Esophagus muscularis mucosa (tissue), 4 donors: ENCODE data around the gene OR13A1.

Source experiments
- EP300 ChIP-seq: sonication (generic); formaldehyde crosslinking; IDR thresholded peaks from one replicate; pipeline ENCODE4 v1.6.1; 2017; ENCODE audit warnings: antibody characterized with exemption
- POLR2A ChIP-seq: fragments of 450-650 bp; IDR thresholded peaks from one replicate; pipeline ENCODE4 v1.6.1; 2017; ENCODE audit warnings: antibody characterized with exemption, moderate library complexity, mild to moderate bottlenecking, low read depth
- POLR2AphosphoS5 ChIP-seq, 2 donors: sonication (generic); formaldehyde crosslinking; IDR thresholded peaks; one replicate each; pipeline ENCODE4 v1.6.1; 2017; ENCODE audit warnings: antibody characterized with exemption in 2 of 2
- TF ChIP-seq, protein P1 (sequence below), 3 experiments: fragments of 200-600 bp in 2 of 3; fragments of 450-650 bp in 1 of 3; sonication (generic) in 2 of 3; IDR thresholded peaks; one replicate each; pipeline ENCODE4 v1.5.1; 2017 to 2019; ENCODE audit warnings: antibody characterized with exemption in 3 of 3, mild to moderate bottlenecking in 2 of 3, moderate library complexity in 1 of 3

- TF ChIP-seq POLR2A (no peak), EP300 (no peak), POLR2AphosphoS5 (IDR thresholded peaks at IDR 0.05) (no peak)
- TF ChIP-seq, protein P1, sequence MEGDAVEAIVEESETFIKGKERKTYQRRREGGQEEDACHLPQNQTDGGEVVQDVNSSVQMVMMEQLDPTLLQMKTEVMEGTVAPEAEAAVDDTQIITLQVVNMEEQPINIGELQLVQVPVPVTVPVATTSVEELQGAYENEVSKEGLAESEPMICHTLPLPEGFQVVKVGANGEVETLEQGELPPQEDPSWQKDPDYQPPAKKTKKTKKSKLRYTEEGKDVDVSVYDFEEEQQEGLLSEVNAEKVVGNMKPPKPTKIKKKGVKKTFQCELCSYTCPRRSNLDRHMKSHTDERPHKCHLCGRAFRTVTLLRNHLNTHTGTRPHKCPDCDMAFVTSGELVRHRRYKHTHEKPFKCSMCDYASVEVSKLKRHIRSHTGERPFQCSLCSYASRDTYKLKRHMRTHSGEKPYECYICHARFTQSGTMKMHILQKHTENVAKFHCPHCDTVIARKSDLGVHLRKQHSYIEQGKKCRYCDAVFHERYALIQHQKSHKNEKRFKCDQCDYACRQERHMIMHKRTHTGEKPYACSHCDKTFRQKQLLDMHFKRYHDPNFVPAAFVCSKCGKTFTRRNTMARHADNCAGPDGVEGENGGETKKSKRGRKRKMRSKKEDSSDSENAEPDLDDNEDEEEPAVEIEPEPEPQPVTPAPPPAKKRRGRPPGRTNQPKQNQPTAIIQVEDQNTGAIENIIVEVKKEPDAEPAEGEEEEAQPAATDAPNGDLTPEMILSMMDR (IDR thresholded peaks at IDR 0.05): no peak
Observed at GRCh38 chr10:45265996-45266395, 49.4 kb downstream of the OR13A1 start.
